HG02678 (cell line): Measurements from ENCODE around the gene LENG8.
"Not testable (repeated sequence)": the region's sequence is repeated elsewhere in the genome, so short reads cannot be mapped to it uniquely, and the experiment has no call there.

ENCODE experiments used
- ATAC-seq: cut with Tn5 transposase; IDR thresholded peaks from one replicate; pipeline ENCODE4 v1.9.1; 2021; ENCODE audit warnings: mild to moderate bottlenecking, moderate library complexity; ENCODE audit not compliant: unreplicated experiment

Gene LENG8

DNA sequence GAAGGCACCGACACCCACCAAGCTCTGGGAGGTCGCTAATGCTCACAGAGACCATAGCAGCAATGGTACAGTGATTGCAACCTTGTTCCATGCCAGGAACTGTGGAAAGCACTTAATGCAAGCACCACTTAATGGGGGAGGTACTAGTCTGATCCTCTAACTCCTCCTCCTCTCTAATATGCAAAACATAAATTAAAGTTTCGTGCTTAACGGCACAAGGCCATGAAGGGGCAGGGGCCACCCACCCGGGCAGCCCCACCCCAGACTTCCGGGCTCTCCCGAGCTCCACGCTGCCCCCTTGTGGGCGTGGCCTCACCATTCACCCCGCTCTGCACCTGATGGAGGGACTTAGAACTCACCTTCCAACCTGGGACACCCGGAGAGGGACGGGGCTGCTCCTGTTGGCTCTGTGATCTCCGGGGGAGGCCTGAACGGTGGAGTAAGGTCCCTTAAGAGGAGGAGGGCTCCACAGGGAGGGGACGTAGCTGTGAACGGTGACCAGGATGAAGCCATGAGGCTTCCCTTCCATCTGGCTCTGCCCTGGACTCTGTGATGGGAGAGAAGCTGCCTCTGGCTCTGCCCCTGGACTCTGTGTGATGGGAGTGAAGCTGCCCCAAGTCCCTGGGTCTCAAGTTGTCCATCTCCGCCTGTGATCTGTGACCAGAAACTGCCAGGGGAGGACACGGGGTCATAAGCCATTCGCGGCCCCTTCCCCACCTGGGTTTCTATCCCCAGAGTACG is 60.4 kb downstream of the LENG8 start:
- ATAC-seq: not testable (repeated sequence)
